DOHH2 (cell line): ENCODE measurements around the gene DHRS11.
A peak's percentile ranks its signal among the peaks of the same experiment; 100 is the strongest.

ENCODE experiments used
- H3F3A ChIP-seq: fragments of 200-600 bp; sonication (generic), shearing (Covaris generic); 2 replicates; pipeline ENCODE4 v1.6.0; 2016; ENCODE audit warnings: antibody characterized with exemption, mild to moderate bottlenecking; ENCODE audit not compliant: control insufficient read depth, insufficient read depth
- H3K27ac ChIP-seq: fragments of 200-600 bp; sonication (generic); 2 replicates; pipeline ENCODE4 v1.5.1; 2014; ENCODE audit warnings: low read depth, mild to moderate bottlenecking, low read length, moderate library complexity
- H3K27me3 ChIP-seq: fragments of 200-600 bp; sonication (generic); 2 replicates; pipeline ENCODE4 v1.6.1; 2014; ENCODE audit warnings: mild to moderate bottlenecking, low read length, mixed read lengths; ENCODE audit not compliant: control insufficient read depth
- H3K36me3 ChIP-seq: fragments of 200-600 bp; sonication (generic); 2 replicates; pipeline ENCODE4 v1.6.1; 2014; ENCODE audit warnings: mild to moderate bottlenecking, low read length, moderate library complexity, mixed read lengths; ENCODE audit not compliant: control insufficient read depth
- H3K4me1 ChIP-seq: fragments of 200-600 bp; sonication (generic); 2 replicates; pipeline ENCODE4 v1.6.1; 2014; ENCODE audit warnings: mild to moderate bottlenecking, low read length, mixed read lengths; ENCODE audit not compliant: control insufficient read depth
- H3K4me2 ChIP-seq: fragments of 200-600 bp; sonication (generic); 2 replicates; pipeline ENCODE4 v1.6.0; 2014; ENCODE audit warnings: mild to moderate bottlenecking, low read length, moderate library complexity
- H3K4me3 ChIP-seq: fragments of 200-600 bp; sonication (generic); 2 replicates; pipeline ENCODE4 v1.5.1; 2014; ENCODE audit warnings: mild to moderate bottlenecking, low read length, mixed read lengths
- H3K79me2 ChIP-seq: fragments of 200-600 bp; sonication (generic); 2 replicates; pipeline ENCODE4 v1.6.1; 2014; ENCODE audit warnings: mild to moderate bottlenecking, low read length, mixed read lengths; ENCODE audit not compliant: control insufficient read depth
- H3K9me2 ChIP-seq: fragments of 200-600 bp; sonication (generic); replicated peaks from 2 replicates; pipeline ENCODE4 v1.6.1; 2014; ENCODE audit warnings: mild to moderate bottlenecking, low read length, mixed read lengths; ENCODE audit not compliant: control insufficient read depth
- H3K9me3 ChIP-seq: fragments of 200-600 bp; sonication (generic); 2 replicates; pipeline ENCODE4 v1.6.1; 2014; ENCODE audit warnings: antibody characterized with exemption, low read length, mixed read lengths; ENCODE audit not compliant: control insufficient read depth, insufficient read depth
- H4K20me1 ChIP-seq: fragments of 200-600 bp; sonication (generic); 2 replicates; pipeline ENCODE4 v1.6.0; 2014; ENCODE audit warnings: low read depth, mild to moderate bottlenecking, antibody characterized with exemption, low read length, moderate library complexity; ENCODE audit not compliant: control insufficient read depth, insufficient read depth
- EZH2phosphoT487 ChIP-seq: fragments of 200-600 bp; sonication (generic); IDR thresholded peaks from 2 replicates; pipeline ENCODE4 v1.6.1; 2017; ENCODE audit warnings: borderline replicate concordance, mild to moderate bottlenecking, antibody characterized with exemption, low read length, moderate library complexity, mixed read lengths
- TF ChIP-seq, protein P1 (sequence below): fragments of 200-600 bp; sonication (generic); IDR thresholded peaks from one replicate; pipeline ENCODE4 v1.5.1; 2014; ENCODE audit warnings: antibody characterized with exemption, mild to moderate bottlenecking, low read depth, low read length; ENCODE audit not compliant: poor library complexity, severe bottlenecking

The DHRS11 gene

DNA sequence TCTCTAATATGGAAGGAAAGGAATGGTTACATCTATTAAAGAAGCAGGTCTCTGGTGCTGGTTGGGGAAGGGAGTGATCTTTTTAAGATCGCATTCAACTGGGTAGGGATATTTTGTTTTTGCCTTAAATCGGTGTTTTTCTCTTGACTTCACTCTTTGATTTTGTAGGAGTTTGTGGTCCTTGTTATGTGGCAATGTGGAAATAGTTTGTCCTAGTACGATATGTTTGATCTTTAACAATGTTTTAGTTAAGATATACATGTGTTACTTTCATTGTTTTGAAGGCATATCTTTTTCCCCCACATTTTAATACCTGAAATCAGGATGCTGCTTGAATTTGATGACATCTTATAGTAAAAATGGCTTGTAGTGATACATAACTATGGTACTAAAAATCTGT lies 38.2 kb upstream of the DHRS11 start:
- Histone ChIP-seq H3K4me3 (peak overlapping the region; percentile 22), H3K36me3 (peaks cover 75% of the 10 kb centered on the region), H3K4me2 (peak overlapping the region; percentile 35), H3K27me3 (no peaks in the 10 kb centered on the region), H4K20me1 (peaks cover 30% of the 10 kb centered on the region), H3K79me2 (peaks cover 99% of the 10 kb centered on the region), H3K27ac (peak overlapping the region; percentile 23), H3F3A (peaks cover 33% of the 10 kb centered on the region), H3K9me3 (no peaks in the 10 kb centered on the region), H3K4me1 (peaks cover 79% of the 10 kb centered on the region), H3K9me2 (no peaks in the 10 kb centered on the region)
- TF ChIP-seq EZH2phosphoT487: no peak
- TF ChIP-seq, protein P1, sequence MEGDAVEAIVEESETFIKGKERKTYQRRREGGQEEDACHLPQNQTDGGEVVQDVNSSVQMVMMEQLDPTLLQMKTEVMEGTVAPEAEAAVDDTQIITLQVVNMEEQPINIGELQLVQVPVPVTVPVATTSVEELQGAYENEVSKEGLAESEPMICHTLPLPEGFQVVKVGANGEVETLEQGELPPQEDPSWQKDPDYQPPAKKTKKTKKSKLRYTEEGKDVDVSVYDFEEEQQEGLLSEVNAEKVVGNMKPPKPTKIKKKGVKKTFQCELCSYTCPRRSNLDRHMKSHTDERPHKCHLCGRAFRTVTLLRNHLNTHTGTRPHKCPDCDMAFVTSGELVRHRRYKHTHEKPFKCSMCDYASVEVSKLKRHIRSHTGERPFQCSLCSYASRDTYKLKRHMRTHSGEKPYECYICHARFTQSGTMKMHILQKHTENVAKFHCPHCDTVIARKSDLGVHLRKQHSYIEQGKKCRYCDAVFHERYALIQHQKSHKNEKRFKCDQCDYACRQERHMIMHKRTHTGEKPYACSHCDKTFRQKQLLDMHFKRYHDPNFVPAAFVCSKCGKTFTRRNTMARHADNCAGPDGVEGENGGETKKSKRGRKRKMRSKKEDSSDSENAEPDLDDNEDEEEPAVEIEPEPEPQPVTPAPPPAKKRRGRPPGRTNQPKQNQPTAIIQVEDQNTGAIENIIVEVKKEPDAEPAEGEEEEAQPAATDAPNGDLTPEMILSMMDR: no peak

DNA sequence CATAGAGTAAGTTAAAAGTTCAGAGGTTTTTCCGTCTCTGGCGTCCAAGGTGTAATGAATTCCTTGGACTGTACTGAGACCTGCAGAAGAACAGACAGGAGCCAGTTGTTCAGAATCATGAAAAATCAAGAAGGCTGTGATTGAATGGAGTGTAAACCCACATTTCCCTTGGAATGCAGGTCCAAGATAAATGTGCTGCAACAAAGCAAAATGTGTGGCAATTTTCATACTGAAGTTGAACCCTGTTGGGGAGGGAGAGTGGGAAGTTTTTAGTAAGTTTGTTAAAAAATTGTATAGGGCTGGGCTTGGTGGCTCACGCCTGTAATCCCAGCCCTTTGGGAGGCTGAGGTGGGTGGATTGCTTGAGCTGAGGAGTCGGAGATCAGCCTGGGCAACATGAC lies 25.6 kb upstream of the DHRS11 start:
- peaks cover 5% of the 10 kb centered on the region; the same call in 1 of the 2 replicates for H3F3A ChIP-seq
- H3K4me2 ChIP-seq: no peak overlapping the region
- TF ChIP-seq, protein P1: no peak
- no peak for TF ChIP-seq EZH2phosphoT487
- no peaks in the 10 kb centered on the region for H3K27me3 ChIP-seq
- H3K36me3 ChIP-seq: peaks cover 82% of the 10 kb centered on the region
- no peak overlapping the region for H3K27ac ChIP-seq
- H3K4me1 ChIP-seq: no peaks in the 10 kb centered on the region
- no peak overlapping the region for H3K4me3 ChIP-seq
- no peaks in the 10 kb centered on the region for H3K9me3 ChIP-seq
- H4K20me1 ChIP-seq: no peaks in the 10 kb centered on the region
- H3K9me2 ChIP-seq: no peaks in the 10 kb centered on the region
- H3K79me2 ChIP-seq: peaks cover 76% of the 10 kb centered on the region

DNA sequence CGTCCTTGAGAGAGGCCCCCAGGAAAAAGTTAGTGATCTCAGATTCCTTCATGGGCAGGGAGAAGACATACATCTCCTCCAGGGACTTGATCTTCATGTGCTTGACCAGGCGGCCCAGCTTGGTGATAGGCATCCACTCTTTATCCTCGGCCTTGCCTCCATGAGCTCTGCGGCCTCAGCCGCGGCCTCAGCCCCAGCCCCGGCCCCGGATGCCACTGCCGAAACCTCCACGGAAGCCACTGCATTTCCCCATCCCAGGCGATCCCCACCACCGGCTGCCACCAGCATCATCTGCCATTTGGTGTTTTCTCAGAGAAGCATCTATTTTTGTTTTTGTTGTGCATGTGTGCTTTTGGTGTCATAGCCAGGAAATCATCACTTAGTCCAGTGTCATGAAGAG lies 16.7 kb upstream of the DHRS11 start:
- Histone ChIP-seq H3F3A (peaks cover 2% of the 10 kb centered on the region), H3K36me3 (peaks cover 83% of the 10 kb centered on the region), H3K27me3 (no peaks in the 10 kb centered on the region), H3K9me2 (no peaks in the 10 kb centered on the region), H3K4me1 (no peaks in the 10 kb centered on the region), H4K20me1 (peaks cover 16% of the 10 kb centered on the region), H3K9me3 (no peaks in the 10 kb centered on the region), H3K27ac (no peak overlapping the region), H3K4me3 (no peak overlapping the region), H3K79me2 (peaks cover 76% of the 10 kb centered on the region), H3K4me2 (no peak overlapping the region)
- TF ChIP-seq, protein P1: no peak
- TF ChIP-seq EZH2phosphoT487: no peak
